ENCODE results near the gene CCP110.
A peak's percentile ranks its signal among the peaks of the same experiment; 100 is the strongest.

CCP110 gene

GRCh38 chr16:19601083-19601976, 77.6 kb downstream of the CCP110 start:
- DNase-seq (ENCODE audit: low read depth in 2 of 2) = peak in 1 of 2 donors; percentile 13
